OCI-LY7 (cell line): ENCODE results near the gene TNPO1. TPM values are rescaled to one million over a fixed set of nuclear protein-coding genes. Genes with fewer than 3 reads are reported as not detected.

Experiments used
- BruUV-seq: library from RNA; stranded (reverse); fragments of 400-500 nt; replicated peaks from 2 replicates; lab custom pipeline; 2021; lab: Mats Ljungman, UMichigan
- CTCF ChIA-PET: fragments of 300-600 bp; sonication (Branson Sonifier 250); formaldehyde crosslinking; loops from one replicate; lab custom pipeline; 2022; ENCODE audit warnings: antibody characterized with exemption; ENCODE audit not compliant: unreplicated experiment; lab: Charles Lee
- POLR2A ChIA-PET: fragments of 300-600 bp; sonication (Branson Sonifier 250); formaldehyde crosslinking; loops from one replicate; lab custom pipeline; 2022; ENCODE audit warnings: antibody characterized with exemption; lab: Charles Lee
- DNase-seq: peaks from one replicate; pipeline ENCODE4 v3.0.0-alpha.2; 2015; ENCODE audit warnings: low spot score
- H2AFZ ChIP-seq: fragments of 200-600 bp; sonication (generic), shearing (Covaris generic); 2 replicates; pipeline ENCODE4 v1.6.1; 2014; ENCODE audit warnings: mild to moderate bottlenecking, antibody characterized with exemption, low read length, moderate library complexity
- H3K27ac ChIP-seq: fragments of 200-600 bp; sonication (generic); 2 replicates; pipeline ENCODE4 v1.5.1; 2014; ENCODE audit warnings: mixed run types, low read depth, mild to moderate bottlenecking, moderate library complexity, low read length, inconsistent platforms; ENCODE audit not compliant: poor library complexity, severe bottlenecking
- H3K36me3 ChIP-seq: fragments of 200-600 bp; sonication (generic); 2 replicates; pipeline ENCODE4 v1.6.1; 2014; ENCODE audit warnings: mild to moderate bottlenecking, antibody characterized with exemption, low read length, moderate library complexity, mixed read lengths; ENCODE audit not compliant: insufficient read depth
- H3K4me1 ChIP-seq: fragments of 200-600 bp; sonication (generic); 2 replicates; pipeline ENCODE4 v1.5.1; 2014; ENCODE audit warnings: mild to moderate bottlenecking, low read length; ENCODE audit not compliant: insufficient read depth, poor library complexity, severe bottlenecking
- H3K4me2 ChIP-seq: fragments of 200-600 bp; sonication (generic); 2 replicates; pipeline ENCODE4 v1.6.1; 2014; ENCODE audit warnings: mild to moderate bottlenecking, low read length
- H3K4me3 ChIP-seq: fragments of 200-600 bp; sonication (generic); 2 replicates; pipeline ENCODE4 v1.5.1; 2014; ENCODE audit warnings: mild to moderate bottlenecking, low read depth, low read length; ENCODE audit not compliant: poor library complexity, severe bottlenecking
- H3K79me2 ChIP-seq: fragments of 200-600 bp; sonication (generic); 2 replicates; pipeline ENCODE4 v1.6.1; 2016; ENCODE audit warnings: low read depth, mild to moderate bottlenecking, low read length, moderate library complexity, mixed read lengths; ENCODE audit not compliant: insufficient read depth
- H3K9me2 ChIP-seq: fragments of 200-600 bp; sonication (generic); 2 replicates; pipeline ENCODE4 v1.6.1; 2016; ENCODE audit warnings: mild to moderate bottlenecking, low read length, mixed read lengths; ENCODE audit not compliant: insufficient read depth
- H3K9me3 ChIP-seq: fragments of 200-600 bp; sonication (generic); 2 replicates; pipeline ENCODE4 v1.6.1; 2014; ENCODE audit warnings: mild to moderate bottlenecking, mixed run types, low read length, mixed read lengths
- H4K20me1 ChIP-seq: fragments of 200-600 bp; sonication (generic); 2 replicates; pipeline ENCODE4 v1.6.1; 2014; ENCODE audit warnings: mild to moderate bottlenecking, antibody characterized with exemption, low read length, moderate library complexity, mixed read lengths; ENCODE audit not compliant: insufficient read depth
- CTCF ChIP-seq: fragments of 200-600 bp; sonication (generic); conservative IDR thresholded peaks from 2 replicates; pipeline ENCODE4 v1.5.1; 2014; ENCODE audit warnings: mild to moderate bottlenecking, antibody characterized with exemption, low read length, moderate library complexity, mixed read lengths
- EZH2phosphoT487 ChIP-seq: fragments of 200-600 bp; sonication (generic); IDR thresholded peaks from 2 replicates; pipeline ENCODE4 v1.6.1; 2018; ENCODE audit warnings: low read depth, borderline replicate concordance, mild to moderate bottlenecking, mixed run types, antibody characterized with exemption, low read length, moderate library complexity, mixed read lengths
- intact Hi-C: fragments of 100-400 bp; cut with micrococcal nuclease; formaldehyde crosslinking; loops from one replicate; pipeline ENCODE4 v1.10.0; 2022; ENCODE audit not compliant: unreplicated experiment
- total RNA-seq, 2 experiments: library from RNA; depleted of rRNA in 1 of 2; stranded (reverse); fragments of >200 nt in 1 of 2; shearing (Covaris generic) in 1 of 2; gene quantifications; 2 replicates each; pipeline ENCODE4 v1.2.3, GENCODE V29; 2014 to 2022

The TNPO1 gene
- total RNA-seq, 2 experiments from 2014 or later: 95.2 to 132 TPM

GRCh38 chr5:72920690-72921502 lies 104.4 kb downstream of the TNPO1 start:
- Histone ChIP-seq H3K4me3 (no peak overlapping the region), H3K9me2 (no peaks in the 10 kb centered on the region), H3K79me2 (no peaks in the 10 kb centered on the region), H3K9me3 (no peaks in the 10 kb centered on the region), H3K36me3 (no peaks in the 10 kb centered on the region), H4K20me1 (no peaks in the 10 kb centered on the region), H3K4me1 (no peaks in the 10 kb centered on the region), H2AFZ (no peak overlapping the region), H3K4me2 (no peak overlapping the region), H3K27ac (no peak overlapping the region)
- intact Hi-C loops: no loop called here
- no TSS peak for BruUV-seq
- DNase-seq: peak; percentile 24
- CTCF ChIA-PET: no interaction called here
- TF ChIP-seq CTCF: peak; percentile 76
- no peak for TF ChIP-seq EZH2phosphoT487
- POLR2A ChIA-PET: no interaction called here

DNA sequence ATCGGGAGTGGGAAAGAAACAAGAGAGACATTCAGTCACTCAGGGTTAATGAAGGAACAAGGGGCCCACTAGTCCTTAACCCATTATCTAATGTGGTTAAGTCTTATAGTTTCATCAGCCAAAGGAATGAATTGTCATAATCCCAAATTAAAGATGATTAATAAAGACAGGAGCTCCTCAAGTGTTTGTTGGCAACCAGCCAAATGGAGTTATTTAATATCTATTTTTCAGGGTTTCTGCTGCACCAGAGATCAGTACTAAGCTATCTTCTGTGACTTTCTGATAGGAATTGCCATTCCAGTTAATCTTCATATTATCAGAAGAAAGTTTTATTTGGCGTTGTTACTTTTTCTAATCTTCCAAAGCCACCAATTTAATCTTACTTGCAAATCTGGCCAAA lies 105.4 kb downstream of the TNPO1 start:
- no peak for TF ChIP-seq CTCF
- TF ChIP-seq EZH2phosphoT487: no peak
- no peaks in the 10 kb centered on the region for H3K9me3 ChIP-seq
- ChIA-PET CTCF (no interaction called here), POLR2A (interaction anchor here (0.6 to 1.0 kb wide), 4 partner anchors 21 to 968 kb away, joined by 3 to 4 read pairs (median 4); no protein-coding TSS in a partner anchor)
- no peak overlapping the region for H2AFZ ChIP-seq
- no peaks in the 10 kb centered on the region for H4K20me1 ChIP-seq
- H3K27ac ChIP-seq: no peak overlapping the region
- no peak overlapping the region for H3K4me3 ChIP-seq
- BruUV-seq: no TSS peak
- H3K36me3 ChIP-seq: no peaks in the 10 kb centered on the region
- DNase-seq: no peak
- H3K4me2 ChIP-seq: no peak overlapping the region
- no peaks in the 10 kb centered on the region for H3K79me2 ChIP-seq
- intact Hi-C loops: no loop called here
- no peaks in the 10 kb centered on the region for H3K9me2 ChIP-seq
- H3K4me1 ChIP-seq: no peaks in the 10 kb centered on the region

DNA sequence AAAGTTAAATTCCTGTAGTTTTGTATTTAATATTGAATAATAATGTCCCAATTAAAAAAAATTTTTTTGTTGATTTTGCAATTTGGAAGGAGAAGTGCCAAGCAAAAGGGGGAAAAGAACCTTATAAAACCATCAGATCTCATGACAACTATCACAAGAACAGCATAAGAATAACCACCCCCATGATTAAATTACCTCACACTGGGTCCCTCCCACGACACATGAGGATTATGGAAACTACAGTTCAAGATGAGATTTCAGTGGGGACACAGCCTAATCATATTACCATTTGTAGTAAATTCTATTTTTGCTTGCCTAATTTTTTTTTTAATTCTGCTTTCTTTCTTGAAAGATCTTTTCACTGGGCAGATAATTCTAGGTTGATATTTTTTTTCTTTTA lies 106.0 kb downstream of the TNPO1 start:
- no peaks in the 10 kb centered on the region for H3K9me2 ChIP-seq
- no TSS peak for BruUV-seq
- no peak overlapping the region for H3K27ac ChIP-seq
- TF ChIP-seq CTCF (no peak), EZH2phosphoT487 (no peak)
- no peak overlapping the region for H2AFZ ChIP-seq
- no peaks in the 10 kb centered on the region for H3K36me3 ChIP-seq
- no peak overlapping the region for H3K4me3 ChIP-seq
- no peak overlapping the region for H3K4me2 ChIP-seq
- ChIA-PET CTCF (no interaction called here), POLR2A (interaction anchor here (0.6 to 1.0 kb wide), 3 partner anchors 22 to 967 kb away, joined by 3 to 4 read pairs (median 3); no protein-coding TSS in a partner anchor)
- intact Hi-C loops: no loop called here
- H3K79me2 ChIP-seq: no peaks in the 10 kb centered on the region
- no peaks in the 10 kb centered on the region for H3K4me1 ChIP-seq
- no peaks in the 10 kb centered on the region for H3K9me3 ChIP-seq
- H4K20me1 ChIP-seq: no peaks in the 10 kb centered on the region
- no peak for DNase-seq
